Epithelial cell of alveolus of lung (primary cell): ENCODE data around the gene SAMD9. TPM values are rescaled to one million over a fixed set of nuclear protein-coding genes. Genes with fewer than 3 reads are reported as not detected.

Source experiments
- total RNA-seq: library from RNA; depleted of rRNA; stranded (reverse); fragments of >200 nt; gene quantifications from 2 replicates; pipeline ENCODE4 v1.2.1, GENCODE V29; 2015

Gene SAMD9
- total RNA-seq = 7.7 and 12.9 TPM in 2 replicates

DNA sequence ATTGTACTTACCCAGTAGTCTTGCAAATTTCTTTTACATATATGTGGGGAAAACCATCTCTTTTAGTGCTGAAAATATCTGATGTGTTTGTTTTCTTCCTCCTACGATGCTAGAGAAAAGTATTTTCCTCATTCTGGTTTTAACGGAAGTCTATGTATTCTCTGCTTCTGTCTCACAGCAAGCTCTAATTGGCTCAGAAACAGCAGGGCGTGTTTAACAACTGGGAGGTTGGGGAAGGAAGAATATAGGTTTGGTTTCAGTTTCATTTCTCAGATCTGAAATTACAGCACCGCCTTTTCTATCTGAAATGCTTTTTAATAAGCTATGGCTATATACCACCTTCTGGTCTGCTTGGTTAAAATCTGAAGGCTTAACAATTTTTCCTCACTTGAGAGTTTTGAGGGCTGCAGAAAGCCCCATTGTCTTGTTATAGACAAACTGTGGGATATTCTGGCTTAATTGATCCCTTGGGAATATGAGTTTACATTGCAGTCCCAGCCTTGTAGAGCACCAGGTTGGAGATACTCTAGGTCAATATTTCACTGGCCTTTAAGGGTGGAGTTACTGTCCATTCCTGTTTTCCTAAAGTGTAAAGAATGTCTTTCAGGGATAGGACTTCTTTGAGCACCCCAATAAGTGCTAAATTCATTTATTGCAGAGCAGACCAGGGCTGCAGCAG lies at the start of gene SAMD9:
SAMD9 (minus strand) TSS at position 128 of the 679 bp plus-strand sequence. CDS start 11,882 bp downstream, outside the sequence.

DNA sequence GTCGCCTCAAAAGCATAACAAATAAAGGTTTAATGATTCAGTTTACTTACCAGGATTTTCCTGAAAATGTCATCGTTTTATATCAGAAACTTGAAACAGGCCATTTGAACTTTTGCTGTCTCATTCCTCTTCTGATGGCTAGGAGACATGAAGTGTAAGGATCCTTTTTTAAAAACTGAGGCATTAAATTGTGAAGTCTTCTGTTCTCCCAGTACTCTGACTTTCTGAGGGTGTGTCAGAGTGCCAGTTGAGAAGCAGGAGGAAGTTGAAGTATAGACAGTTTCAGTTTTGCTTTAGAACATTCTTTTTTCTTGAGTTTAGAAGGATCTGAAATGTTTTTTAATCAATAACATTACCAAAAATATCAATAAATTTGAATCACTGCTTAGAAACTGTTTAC lies 30.4 kb upstream of the SAMD9 start, which contains the start of gene SAMD9L:
SAMD9L (minus strand) TSS at position 242 of the 400 bp plus-strand sequence. CDS start 12,414 bp downstream, outside the sequence.

Other genes starting within 250 kb of the SAMD9 start
- gene SAMD9L, start 30.4 kb upstream of the SAMD9 start, total RNA-seq = 1.0 and 6.6 TPM in 2 replicates
- not detected in 2 replicates for gene HEPACAM2, start 108.5 kb upstream of the SAMD9 start, total RNA-seq
- 9.8 and 24.4 TPM in 2 replicates for gene VPS50, start 114.4 kb upstream of the SAMD9 start, total RNA-seq